ENCODE measurements around the gene SPNS1.
"Not testable (repeated sequence)": the region's sequence is repeated elsewhere in the genome, so short reads cannot be mapped to it uniquely, and the experiment has no call there.

Gene SPNS1

GRCh38 chr16:28990375-28991040 is 15.9 kb downstream of the SPNS1 start:
- DNase-seq, result peak; percentile 47

GRCh38 chr16:28991687-28992086 is 17.1 kb downstream of the SPNS1 start:
- no peak for DNase-seq

GRCh38 chr16:28992496-28992895 is 17.9 kb downstream of the SPNS1 start:
- no peak for DNase-seq

- no peak for DNase-seq
Observed at GRCh38 chr16:28998837-28999236, 24.3 kb downstream of the SPNS1 start.

GRCh38 chr16:28999577-28999976 is 25.0 kb downstream of the SPNS1 start:
- no peak for DNase-seq

- no peak for DNase-seq
Observed at GRCh38 chr16:29000019-29000418, 25.4 kb downstream of the SPNS1 start.

GRCh38 chr16:29004496-29005139 is 30.0 kb downstream of the SPNS1 start:
- DNase-seq, result not testable (repeated sequence)

GRCh38 chr16:29007730-29008593 is 33.4 kb downstream of the SPNS1 start:
- DNase-seq, result peak; percentile 59

- DNase-seq, result no peak
Observed at GRCh38 chr16:29009050-29009837, 34.7 kb downstream of the SPNS1 start.

GRCh38 chr16:29009838-29010166 is 35.2 kb downstream of the SPNS1 start:
- DNase-seq, result no peak

GRCh38 chr16:29011112-29011511 is 36.5 kb downstream of the SPNS1 start:
- DNase-seq, result no peak

GRCh38 chr16:29011851-29012250 is 37.3 kb downstream of the SPNS1 start:
- no peak for DNase-seq

- DNase-seq, result peak; percentile 14
Observed at GRCh38 chr16:29012913-29013553, 38.5 kb downstream of the SPNS1 start.

GRCh38 chr16:29014561-29015069 is 40.0 kb downstream of the SPNS1 start:
- no peak for DNase-seq

- no peak for DNase-seq
Observed at GRCh38 chr16:29022196-29022595, 47.6 kb downstream of the SPNS1 start.

GRCh38 chr16:29023279-29024277 is 49.0 kb downstream of the SPNS1 start:
- no peak for DNase-seq

- DNase-seq, result no peak
Observed at GRCh38 chr16:29024278-29024677, 49.7 kb downstream of the SPNS1 start.

- no peak for DNase-seq
Observed at GRCh38 chr16:29025218-29025617, 50.6 kb downstream of the SPNS1 start.

- DNase-seq, result no peak
Observed at GRCh38 chr16:29025735-29026134, 51.2 kb downstream of the SPNS1 start.

GRCh38 chr16:29028457-29029167 is 54.0 kb downstream of the SPNS1 start:
- DNase-seq, result no peak
